GM12891 (cell line): Measurements from ENCODE around the gene PSMD8.
"Not testable (repeated sequence)": the region's sequence is repeated elsewhere in the genome, so short reads cannot be mapped to it uniquely, and the experiment has no call there.

ENCODE experiments used
- DNase-seq: peaks from one replicate; pipeline ENCODE4 v3.0.0; 2011; ENCODE audit warnings: low spot score; ENCODE audit not compliant: insufficient read length
- FAIRE-seq: peaks from 2 replicates; lab custom pipeline; 2011; peaks lifted over from hg19 to GRCh38; lab: Jason Lieb, UNC
- PAX5 ChIP-seq: IDR thresholded peaks from 2 replicates; pipeline ENCODE4 v1.6.1; 2011; ENCODE audit warnings: low read length, moderate library complexity, mild to moderate bottlenecking; ENCODE audit not compliant: insufficient read depth, severe bottlenecking
- POLR2A ChIP-seq: IDR thresholded peaks from 2 replicates; pipeline ENCODE4 v1.6.1; 2011; ENCODE audit warnings: low read depth, low read length, control low read depth
- POLR2AphosphoS5 ChIP-seq: IDR thresholded peaks from 2 replicates; pipeline ENCODE4 v1.6.1; 2011; ENCODE audit warnings: low read depth, low read length, control low read depth
- POU2F2 ChIP-seq: IDR thresholded peaks from 2 replicates; pipeline ENCODE4 v1.6.1; 2011; ENCODE audit warnings: low read depth, mild to moderate bottlenecking, control low read depth, low read length, moderate library complexity
- SPI1 ChIP-seq: IDR thresholded peaks from 2 replicates; pipeline ENCODE4 v1.6.1; 2011; ENCODE audit warnings: low read depth, low read length, control low read depth
- TAF1 ChIP-seq: IDR thresholded peaks from 2 replicates; pipeline ENCODE4 v1.6.1; 2011; ENCODE audit warnings: low read depth, low read length, control low read depth

PSMD8 gene

GRCh38 chr19:38404858-38405257 is 30.5 kb downstream of the PSMD8 start:
- TF ChIP-seq POLR2AphosphoS5: no peak
- no peak for TF ChIP-seq SPI1
- no peak for TF ChIP-seq PAX5
- no peak for TF ChIP-seq POU2F2
- no peak for TF ChIP-seq POLR2A
- TF ChIP-seq TAF1: no peak
- DNase-seq (no peak), FAIRE-seq (no peak)

- TF ChIP-seq POU2F2: no peak
- TF ChIP-seq SPI1: no peak
- TF ChIP-seq TAF1: no peak
- TF ChIP-seq POLR2A: no peak
- TF ChIP-seq POLR2AphosphoS5: no peak
- no peak for TF ChIP-seq PAX5
- FAIRE-seq (no peak), DNase-seq (no peak)
These were observed 30.9 kb downstream of the PSMD8 start for GRCh38 chr19:38405276-38405675.

GRCh38 chr19:38409631-38410133 is 35.3 kb downstream of the PSMD8 start:
- TF ChIP-seq SPI1 (no peak), TAF1 (no peak), PAX5 (no peak), POLR2A (no peak), POLR2AphosphoS5 (no peak), POU2F2 (no peak)
- FAIRE-seq (no peak), DNase-seq (no peak)

DNA sequence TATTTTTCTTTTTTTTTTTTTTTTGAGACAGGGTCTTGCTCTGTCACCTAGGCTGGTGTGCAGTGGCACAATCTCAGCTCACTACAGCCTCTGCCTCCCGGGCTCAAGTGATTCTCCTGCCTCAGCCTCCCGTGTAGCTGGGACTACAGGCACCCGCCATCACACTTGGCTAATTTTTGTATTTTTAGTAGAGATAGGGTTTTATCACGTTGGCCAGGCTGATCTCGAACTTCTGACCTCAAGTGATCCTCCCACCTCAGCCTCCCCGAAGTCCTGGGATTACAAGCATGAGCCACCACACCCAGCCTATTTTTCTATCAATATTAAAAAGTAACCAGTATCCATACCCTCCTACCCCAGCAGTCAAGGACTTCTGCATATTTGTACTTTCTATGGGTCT is 36.0 kb downstream of the PSMD8 start:
- DNase-seq, FAIRE-seq: not testable (repeated sequence)

DNA sequence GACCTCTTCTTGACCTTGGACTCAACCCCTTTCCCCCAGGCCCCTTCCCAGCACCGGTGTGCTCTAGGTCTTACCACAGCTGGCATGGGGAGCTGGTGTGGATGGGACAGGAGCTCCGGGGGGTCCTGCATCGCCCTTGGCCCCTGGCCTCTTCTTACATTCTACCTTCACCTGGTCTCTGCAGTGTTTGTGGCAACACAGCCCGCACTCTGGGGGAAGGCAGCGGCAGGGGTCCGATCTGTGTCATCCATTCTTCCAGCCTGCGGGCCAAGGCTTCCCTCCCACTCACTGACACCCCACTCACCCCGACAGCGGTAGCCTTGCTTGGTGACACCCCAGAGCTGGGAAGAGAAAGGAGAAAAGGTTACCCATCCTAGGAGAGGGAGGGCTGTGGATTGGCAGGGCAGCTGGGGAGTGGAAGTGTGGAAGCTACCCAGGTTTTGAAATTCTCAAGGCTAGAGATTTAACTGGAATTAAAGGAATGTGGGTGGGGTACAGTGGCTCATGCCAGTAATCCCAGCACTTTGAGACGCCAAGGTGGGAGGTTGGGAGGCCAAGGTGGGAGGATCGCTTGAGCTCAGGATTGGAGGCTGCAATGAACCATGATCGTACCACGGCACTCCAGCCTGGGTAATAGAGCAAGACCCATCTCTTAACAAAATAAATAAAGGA is 36.8 kb downstream of the PSMD8 start:
- FAIRE-seq (no peak), DNase-seq (no peak)
- TF ChIP-seq SPI1 (no peak), POLR2A (no peak), POLR2AphosphoS5 (no peak), PAX5 (no peak), POU2F2 (no peak), TAF1 (no peak)

- not testable (repeated sequence) for FAIRE-seq, DNase-seq
These were observed 37.5 kb downstream of the PSMD8 start for GRCh38 chr19:38411898-38412297.

DNA sequence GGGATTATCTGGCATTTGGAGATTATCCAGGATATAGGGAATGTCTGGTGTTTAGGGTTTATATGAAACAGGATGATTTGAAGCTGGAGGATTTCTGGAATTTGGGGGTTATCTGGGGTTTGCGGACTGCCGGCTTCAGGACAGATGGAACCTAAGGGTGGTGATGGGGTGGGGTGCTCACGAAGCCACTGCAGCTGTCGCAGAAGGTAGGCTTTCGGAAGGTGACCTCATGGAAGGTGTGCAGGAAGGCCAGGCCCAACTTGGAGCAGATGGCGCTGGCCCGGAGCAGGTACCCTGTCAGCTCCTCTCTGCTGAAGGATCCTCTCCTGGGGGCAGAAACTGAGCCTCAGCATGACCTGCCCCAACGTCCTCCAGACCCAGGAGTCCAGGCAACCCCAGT is 38.1 kb downstream of the PSMD8 start:
- FAIRE-seq: no peak

DNA sequence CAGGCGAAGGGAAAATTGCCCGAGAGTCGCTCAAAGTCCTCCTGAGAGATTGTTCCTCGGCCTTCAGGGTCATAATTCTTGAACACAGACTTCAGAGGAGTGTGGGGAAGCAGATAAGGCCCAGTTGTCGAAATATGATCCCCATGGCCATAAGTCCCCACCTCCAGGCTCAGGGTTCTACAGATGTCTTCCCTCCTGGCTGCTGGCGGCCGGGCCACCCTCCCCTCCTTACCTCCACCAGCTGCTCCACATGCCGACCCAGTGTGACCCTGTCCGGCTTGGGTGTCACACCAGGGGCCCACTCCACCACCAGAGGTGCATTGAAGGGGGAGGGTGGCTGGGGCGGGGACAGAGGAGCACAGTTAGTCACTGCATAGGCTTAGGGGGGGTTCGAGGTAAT is 38.6 kb downstream of the PSMD8 start:
- FAIRE-seq (no peak), DNase-seq (no peak)
- TF ChIP-seq PAX5: no peak
- no peak for TF ChIP-seq POLR2A
- TF ChIP-seq POLR2AphosphoS5: no peak
- TF ChIP-seq POU2F2: no peak
- no peak for TF ChIP-seq TAF1
- no peak for TF ChIP-seq SPI1

More for the DNA sequence above, 38.1 kb downstream of the PSMD8 start:
- TF ChIP-seq PAX5: no peak
- DNase-seq: no peak

DNA sequence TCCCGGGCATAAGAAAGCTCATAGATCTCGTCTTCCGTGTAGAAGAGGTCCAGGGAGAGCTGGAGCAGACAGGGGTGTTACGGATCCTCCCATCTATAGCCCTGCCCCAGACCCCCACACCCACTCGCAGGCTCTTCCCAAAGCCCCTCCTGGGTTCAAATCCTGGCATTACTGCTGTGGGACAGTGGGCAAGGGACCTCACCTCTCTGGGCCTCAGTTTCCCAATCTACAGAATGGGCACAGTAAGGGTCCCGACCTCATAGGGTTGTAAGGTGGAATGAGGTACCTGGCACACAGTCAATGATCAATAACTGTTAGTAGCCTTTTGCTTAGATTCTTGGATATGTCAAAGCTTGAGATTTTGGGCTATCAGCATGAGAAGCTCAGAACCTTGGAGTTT is 39.0 kb downstream of the PSMD8 start:
- FAIRE-seq: no peak
- TF ChIP-seq TAF1 (no peak), SPI1 (no peak), POU2F2 (no peak)
- no peak for DNase-seq

- FAIRE-seq (no peak), DNase-seq (no peak)
- TF ChIP-seq POLR2A (no peak), POLR2AphosphoS5 (no peak), TAF1 (no peak), SPI1 (no peak), POU2F2 (no peak), PAX5 (no peak)
These were observed 42.8 kb downstream of the PSMD8 start for GRCh38 chr19:38417146-38417543.
